ENCODE measurements around the gene AGAP3. TPM values are rescaled to one million over a fixed set of nuclear protein-coding genes. Genes with fewer than 3 reads are reported as not detected.

The AGAP3 gene
- total and polyA plus RNA-seq, 2 of the 4 experiments (the other 2 are of a cell fraction), result 35.3 to 93.9 TPM

DNA sequence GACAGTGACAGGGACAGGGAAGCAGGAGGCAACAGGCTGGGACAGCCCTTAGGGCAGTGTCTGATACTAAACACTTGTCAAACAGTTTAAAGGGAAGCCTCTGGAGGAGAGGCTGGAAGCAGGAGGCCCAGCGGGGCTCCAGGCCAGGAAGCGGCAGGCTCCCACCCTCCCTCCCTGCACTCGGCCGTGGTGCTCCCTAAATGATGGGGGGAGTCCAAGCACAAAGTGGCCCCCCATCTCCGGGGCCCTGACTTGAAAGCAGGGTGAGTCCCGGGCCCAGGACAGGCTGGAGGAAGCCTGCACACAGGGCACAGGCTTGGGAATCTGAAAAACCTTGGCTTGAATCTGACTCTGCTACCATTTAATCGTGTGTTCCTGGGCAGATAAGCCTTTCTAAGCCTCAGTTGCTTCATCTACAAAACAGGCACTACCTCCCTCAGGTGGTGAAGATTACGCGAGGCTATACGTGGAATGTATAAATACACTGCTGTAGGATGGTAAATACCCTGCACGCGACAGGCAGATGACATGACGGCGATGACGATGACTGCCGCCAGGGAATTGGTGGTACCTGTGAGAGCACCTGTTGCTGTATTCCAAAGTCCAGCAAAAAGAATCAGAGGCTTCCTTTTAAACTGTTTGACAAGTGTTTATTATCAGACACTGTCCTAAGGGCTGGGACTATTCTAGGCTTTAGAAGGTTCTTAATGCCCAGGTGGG is 47.2 kb downstream of the AGAP3 start:
- Histone ChIP-seq H3K56ac (ENCODE audit: extremely low read depth, insufficient read depth, low read length) (no peak overlapping the region), H3K9me3 (ENCODE audit: control insufficient read depth, insufficient read depth, low read length) (no peaks in the 10 kb centered on the region), H3K14ac (replicated peaks; ENCODE audit: low read depth, low read length) (no peak overlapping the region), H3K9me1 (ENCODE audit: insufficient read depth, low read length) (no peaks in the 10 kb centered on the region; the same call in 1 of the 2 replicates), H3K36me3 (ENCODE audit: control insufficient read depth, insufficient read depth, low read length) (peaks cover 90% of the 10 kb centered on the region), H2BK120ac (ENCODE audit: low read depth, low read length) (no peak overlapping the region), H2AFZ (replicated peaks; ENCODE audit: low read length, poor library complexity) (no peak overlapping the region), H3K18ac (ENCODE audit: low read depth, low read length) (no peak overlapping the region), H3K79me1 (ENCODE audit: low read depth in 1 of 2, low read length in 2 of 2) (peaks cover 0 to 13% of the 10 kb centered on the region in 2 experiments; a peak in 2 of 4 replicates), H4K5ac (ENCODE audit: low read depth, low read length) (no peak overlapping the region), H4K20me1 (ENCODE audit: insufficient read depth, low read length) (peaks cover under 1% of the 10 kb centered on the region), H2AK5ac (ENCODE audit: low read depth, low read length) (no peak overlapping the region), H2BK20ac (ENCODE audit: low read depth, low read length) (no peak overlapping the region), H3K4me1 (ENCODE audit: control insufficient read depth, insufficient read depth, low read length) (no peaks in the 10 kb centered on the region), H2BK5ac (ENCODE audit: low read depth, low read length, poor library complexity, severe bottlenecking) (no peak overlapping the region), H3K9ac (ENCODE audit: low read depth, low read length) (no peak overlapping the region), H2AK9ac (replicated peaks; ENCODE audit: low read depth, low read length, poor library complexity) (no peak overlapping the region), H3K4me2 (ENCODE audit: low read depth, low read length) (no peak overlapping the region), H3K27ac (ENCODE audit: insufficient read depth, low read length) (no peak overlapping the region), H3K4me3 (ENCODE audit: insufficient read depth, low read depth, low read length) (no peak overlapping the region), H3K4ac (ENCODE audit: low read depth, low read length) (no peak overlapping the region), H2BK15ac (ENCODE audit: low read depth, low read length) (no peak overlapping the region), H4K91ac (ENCODE audit: insufficient read depth, low read depth, low read length) (no peak overlapping the region), H3K23ac (ENCODE audit: low read depth, low read length) (no peak overlapping the region), H3K27me3 (ENCODE audit: control insufficient read depth, insufficient read depth, low read length) (no peaks in the 10 kb centered on the region), H4K8ac (ENCODE audit: low read depth in 2 of 2, low read length in 2 of 2) (no peak overlapping the region)
- ATAC-seq (ENCODE audit: low read depth), result no peak
- WGBS, 2 experiments (ENCODE audit: extremely low coverage in 2 of 2, insufficient read length in 1 of 2), result 94% methylated on average over 8 of the region's 16 CpGs; no CpG with 5 or more reads in 1 of the 2 experiments
- TF ChIP-seq MAZ (IDR thresholded peaks at IDR 0.05; ENCODE audit: borderline replicate concordance, low read depth, low read length) (no peak), FOS (IDR thresholded peaks at IDR 0.05; ENCODE audit: low read depth, low read length) (no peak), NFE2L2 (IDR thresholded peaks at IDR 0.05; ENCODE audit: low read depth, low read length) (no peak), RCOR1 (IDR thresholded peaks at IDR 0.05; ENCODE audit: insufficient replicate concordance, low read length) (no peak)
- TF ChIP-seq, protein P1, sequence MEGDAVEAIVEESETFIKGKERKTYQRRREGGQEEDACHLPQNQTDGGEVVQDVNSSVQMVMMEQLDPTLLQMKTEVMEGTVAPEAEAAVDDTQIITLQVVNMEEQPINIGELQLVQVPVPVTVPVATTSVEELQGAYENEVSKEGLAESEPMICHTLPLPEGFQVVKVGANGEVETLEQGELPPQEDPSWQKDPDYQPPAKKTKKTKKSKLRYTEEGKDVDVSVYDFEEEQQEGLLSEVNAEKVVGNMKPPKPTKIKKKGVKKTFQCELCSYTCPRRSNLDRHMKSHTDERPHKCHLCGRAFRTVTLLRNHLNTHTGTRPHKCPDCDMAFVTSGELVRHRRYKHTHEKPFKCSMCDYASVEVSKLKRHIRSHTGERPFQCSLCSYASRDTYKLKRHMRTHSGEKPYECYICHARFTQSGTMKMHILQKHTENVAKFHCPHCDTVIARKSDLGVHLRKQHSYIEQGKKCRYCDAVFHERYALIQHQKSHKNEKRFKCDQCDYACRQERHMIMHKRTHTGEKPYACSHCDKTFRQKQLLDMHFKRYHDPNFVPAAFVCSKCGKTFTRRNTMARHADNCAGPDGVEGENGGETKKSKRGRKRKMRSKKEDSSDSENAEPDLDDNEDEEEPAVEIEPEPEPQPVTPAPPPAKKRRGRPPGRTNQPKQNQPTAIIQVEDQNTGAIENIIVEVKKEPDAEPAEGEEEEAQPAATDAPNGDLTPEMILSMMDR (conservative IDR thresholded peaks at IDR 0.05; ENCODE audit: low read depth, low read length), result no peak
- TF ChIP-seq, protein P2, sequence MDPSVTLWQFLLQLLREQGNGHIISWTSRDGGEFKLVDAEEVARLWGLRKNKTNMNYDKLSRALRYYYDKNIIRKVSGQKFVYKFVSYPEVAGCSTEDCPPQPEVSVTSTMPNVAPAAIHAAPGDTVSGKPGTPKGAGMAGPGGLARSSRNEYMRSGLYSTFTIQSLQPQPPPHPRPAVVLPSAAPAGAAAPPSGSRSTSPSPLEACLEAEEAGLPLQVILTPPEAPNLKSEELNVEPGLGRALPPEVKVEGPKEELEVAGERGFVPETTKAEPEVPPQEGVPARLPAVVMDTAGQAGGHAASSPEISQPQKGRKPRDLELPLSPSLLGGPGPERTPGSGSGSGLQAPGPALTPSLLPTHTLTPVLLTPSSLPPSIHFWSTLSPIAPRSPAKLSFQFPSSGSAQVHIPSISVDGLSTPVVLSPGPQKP (IDR thresholded peaks at IDR 0.05; ENCODE audit: borderline replicate concordance, low read depth, low read length), result no peak
- ChIA-PET CTCF (no interaction called here), POLR2A (ENCODE audit: unreplicated experiment) (no interaction called here)
- dilution Hi-C loops (cut with HindIII; ENCODE audit: low sequenced_read_pairs, unreplicated experiment) (no loop called here), in situ Hi-C loops (cut with MboI; ENCODE audit: low sequenced_read_pairs) (no loop called here), intact Hi-C loops (cut with micrococcal nuclease) (no loop called here)
- DNase-seq, result no peak
- no TSS peak for BruUV-seq (replicated peaks)
